Fibroblast of lung (primary cell): ENCODE data around the gene PRTN3. TPM values are rescaled to one million over a fixed set of nuclear protein-coding genes. Genes with fewer than 3 reads are reported as not detected.

Source experiments
- DNase-seq, 2 donors: peaks; one replicate each; pipeline versions ENCODE4 v3.0.0 to v3.0.0-alpha.2; 2010; ENCODE audit warnings: low read depth in 2 of 2
- H2AFZ ChIP-seq: 2 replicates; pipeline ENCODE4 v1.5.1; 2012; ENCODE audit warnings: low read length, control low read depth, inconsistent platforms
- H3K27ac ChIP-seq: 2 replicates; pipeline ENCODE4 v1.5.1; 2011; ENCODE audit warnings: low read length, control low read depth; ENCODE audit not compliant: insufficient read depth
- H3K27me3 ChIP-seq: 2 replicates; pipeline ENCODE4 v1.5.1; 2011; ENCODE audit warnings: mild to moderate bottlenecking, low read length; ENCODE audit not compliant: control insufficient read depth, insufficient read depth
- H3K36me3 ChIP-seq: 2 replicates; pipeline ENCODE4 v1.5.1; 2011; ENCODE audit warnings: low read length; ENCODE audit not compliant: control insufficient read depth, insufficient read depth
- H3K4me1 ChIP-seq: 2 replicates; pipeline ENCODE4 v1.5.1; 2011; ENCODE audit warnings: low read length; ENCODE audit not compliant: control insufficient read depth, insufficient read depth; ENCODE audit errors: extremely low read depth
- H3K4me2 ChIP-seq: 2 replicates; pipeline ENCODE4 v1.5.1; 2011; ENCODE audit warnings: low read length, control low read depth; ENCODE audit not compliant: insufficient read depth; ENCODE audit errors: extremely low read depth
- H3K4me3 ChIP-seq, 4 experiments: fragments of 200-600 bp in 1 of 4; sonication (generic) in 1 of 4; replicated peaks in 1 of 4; 2 replicates each; pipeline ENCODE4 v1.5.1; 2011 to 2016; ENCODE audit warnings: low read length in 4 of 4, low read depth in 3 of 4, mild to moderate bottlenecking in 3 of 4, control low read depth in 2 of 4, inconsistent platforms in 1 of 4, mixed read lengths in 1 of 4; ENCODE audit not compliant: insufficient read depth in 1 of 4; ENCODE audit errors: control extremely low read depth in 1 of 4
- H3K79me2 ChIP-seq: 2 replicates; pipeline ENCODE4 v1.5.1; 2012; ENCODE audit warnings: mild to moderate bottlenecking, low read length, inconsistent platforms; ENCODE audit not compliant: control insufficient read depth, insufficient read depth
- H3K9ac ChIP-seq: 2 replicates; pipeline ENCODE4 v1.5.1; 2011; ENCODE audit warnings: mild to moderate bottlenecking, low read length, control low read depth; ENCODE audit not compliant: insufficient read depth
- H3K9me3 ChIP-seq: 2 replicates; pipeline ENCODE4 v1.5.1; 2012; ENCODE audit warnings: low read depth, low read length; ENCODE audit not compliant: control insufficient read depth, insufficient read depth
- H4K20me1 ChIP-seq: 2 replicates; pipeline ENCODE4 v1.5.1; 2011; ENCODE audit warnings: low read length; ENCODE audit not compliant: control insufficient read depth, insufficient read depth; ENCODE audit errors: extremely low read depth
- EZH2 ChIP-seq: IDR thresholded peaks from 2 replicates; pipeline ENCODE4 v1.5.1; 2012; ENCODE audit warnings: low read length, control low read depth, mild to moderate bottlenecking; ENCODE audit errors: missing control alignments
- polyA plus RNA-seq, 2 donors: library from polyadenylated mRNA; depleted of rRNA in 1 of 2; stranded (reverse) in 1 of 2; unstranded in 1 of 2; fragments of >200 nt; gene quantifications; 2 replicates each; pipeline ENCODE4 v1.2.1, GENCODE V29; 2011 to 2012; ENCODE audit warnings: missing spikeins in 1 of 2
- total RNA-seq: library from RNA; depleted of rRNA; stranded (reverse); fragments of >200 nt; gene quantifications from 2 replicates; pipeline ENCODE4 v1.2.1, GENCODE V29; 2014
- TF ChIP-seq, protein P1 (sequence below), 2 donors: IDR thresholded peaks in 1 of 2; conservative IDR thresholded peaks in 1 of 2; 1 replicate in 1 of 2; 2 replicates in 1 of 2; pipeline ENCODE4 v1.5.1; 2011 to 2012; ENCODE audit warnings: low read length in 2 of 2, control low read depth in 1 of 2, inconsistent platforms in 1 of 2, low read depth in 1 of 2, mild to moderate bottlenecking in 1 of 2

PRTN3 gene
- total and polyA plus RNA-seq, 2 donors (not counting 1 experiment from before 2014, with no cell fraction given), result not detected

DNA sequence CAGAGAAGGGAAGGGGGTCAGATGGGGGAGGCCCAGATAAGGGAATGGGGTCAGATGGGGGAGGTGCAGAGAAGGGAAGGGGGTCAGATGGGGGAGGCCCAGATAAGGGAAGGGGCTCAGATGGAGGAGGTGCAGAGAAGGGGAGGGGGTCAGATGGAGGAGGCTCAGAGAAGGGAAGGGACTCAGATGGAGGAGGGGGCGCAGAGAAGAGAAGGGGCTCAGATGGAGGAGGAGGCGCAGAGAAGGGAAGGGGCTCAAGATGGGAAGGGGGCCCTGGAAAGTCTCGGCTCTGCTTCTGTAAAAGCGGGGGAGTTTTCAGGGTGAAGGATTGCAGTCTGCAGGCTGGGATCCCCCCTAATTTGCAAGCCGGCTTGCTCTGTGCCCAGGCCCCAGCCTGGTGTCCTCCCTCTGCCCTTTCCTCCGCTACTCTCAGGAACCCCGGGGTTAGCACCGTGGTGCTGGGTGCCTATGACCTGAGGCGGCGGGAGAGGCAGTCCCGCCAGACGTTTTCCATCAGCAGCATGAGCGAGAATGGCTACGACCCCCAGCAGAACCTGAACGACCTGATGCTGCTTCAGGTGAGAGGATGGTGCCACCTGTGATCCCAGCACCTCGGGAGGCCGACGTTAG, 11.6 kb upstream of the PRTN3 start:
- H3K4me1 ChIP-seq, result no peaks in the 10 kb centered on the region
- H3K4me2 ChIP-seq, result no peak overlapping the region
- H3K9me3 ChIP-seq, result no peaks in the 10 kb centered on the region
- no peak overlapping the region for H2AFZ ChIP-seq
- H3K27me3 ChIP-seq, result no peaks in the 10 kb centered on the region
- no peak overlapping the region for H3K4me3 ChIP-seq
- H3K36me3 ChIP-seq, result no peaks in the 10 kb centered on the region
- no peak overlapping the region for H3K27ac ChIP-seq
- no peaks in the 10 kb centered on the region for H4K20me1 ChIP-seq
- no peaks in the 10 kb centered on the region for H3K79me2 ChIP-seq
- H3K9ac ChIP-seq, result no peak overlapping the region
- TF ChIP-seq, protein P1, sequence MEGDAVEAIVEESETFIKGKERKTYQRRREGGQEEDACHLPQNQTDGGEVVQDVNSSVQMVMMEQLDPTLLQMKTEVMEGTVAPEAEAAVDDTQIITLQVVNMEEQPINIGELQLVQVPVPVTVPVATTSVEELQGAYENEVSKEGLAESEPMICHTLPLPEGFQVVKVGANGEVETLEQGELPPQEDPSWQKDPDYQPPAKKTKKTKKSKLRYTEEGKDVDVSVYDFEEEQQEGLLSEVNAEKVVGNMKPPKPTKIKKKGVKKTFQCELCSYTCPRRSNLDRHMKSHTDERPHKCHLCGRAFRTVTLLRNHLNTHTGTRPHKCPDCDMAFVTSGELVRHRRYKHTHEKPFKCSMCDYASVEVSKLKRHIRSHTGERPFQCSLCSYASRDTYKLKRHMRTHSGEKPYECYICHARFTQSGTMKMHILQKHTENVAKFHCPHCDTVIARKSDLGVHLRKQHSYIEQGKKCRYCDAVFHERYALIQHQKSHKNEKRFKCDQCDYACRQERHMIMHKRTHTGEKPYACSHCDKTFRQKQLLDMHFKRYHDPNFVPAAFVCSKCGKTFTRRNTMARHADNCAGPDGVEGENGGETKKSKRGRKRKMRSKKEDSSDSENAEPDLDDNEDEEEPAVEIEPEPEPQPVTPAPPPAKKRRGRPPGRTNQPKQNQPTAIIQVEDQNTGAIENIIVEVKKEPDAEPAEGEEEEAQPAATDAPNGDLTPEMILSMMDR (conservative IDR thresholded peaks at IDR 0.05 in 1 of 2, IDR thresholded peaks at IDR 0.05 in 1 of 2; ENCODE audit: low read depth in 1 of 2, low read length in 2 of 2), result no peak
- TF ChIP-seq EZH2, result no peak
- no peak for DNase-seq

DNA sequence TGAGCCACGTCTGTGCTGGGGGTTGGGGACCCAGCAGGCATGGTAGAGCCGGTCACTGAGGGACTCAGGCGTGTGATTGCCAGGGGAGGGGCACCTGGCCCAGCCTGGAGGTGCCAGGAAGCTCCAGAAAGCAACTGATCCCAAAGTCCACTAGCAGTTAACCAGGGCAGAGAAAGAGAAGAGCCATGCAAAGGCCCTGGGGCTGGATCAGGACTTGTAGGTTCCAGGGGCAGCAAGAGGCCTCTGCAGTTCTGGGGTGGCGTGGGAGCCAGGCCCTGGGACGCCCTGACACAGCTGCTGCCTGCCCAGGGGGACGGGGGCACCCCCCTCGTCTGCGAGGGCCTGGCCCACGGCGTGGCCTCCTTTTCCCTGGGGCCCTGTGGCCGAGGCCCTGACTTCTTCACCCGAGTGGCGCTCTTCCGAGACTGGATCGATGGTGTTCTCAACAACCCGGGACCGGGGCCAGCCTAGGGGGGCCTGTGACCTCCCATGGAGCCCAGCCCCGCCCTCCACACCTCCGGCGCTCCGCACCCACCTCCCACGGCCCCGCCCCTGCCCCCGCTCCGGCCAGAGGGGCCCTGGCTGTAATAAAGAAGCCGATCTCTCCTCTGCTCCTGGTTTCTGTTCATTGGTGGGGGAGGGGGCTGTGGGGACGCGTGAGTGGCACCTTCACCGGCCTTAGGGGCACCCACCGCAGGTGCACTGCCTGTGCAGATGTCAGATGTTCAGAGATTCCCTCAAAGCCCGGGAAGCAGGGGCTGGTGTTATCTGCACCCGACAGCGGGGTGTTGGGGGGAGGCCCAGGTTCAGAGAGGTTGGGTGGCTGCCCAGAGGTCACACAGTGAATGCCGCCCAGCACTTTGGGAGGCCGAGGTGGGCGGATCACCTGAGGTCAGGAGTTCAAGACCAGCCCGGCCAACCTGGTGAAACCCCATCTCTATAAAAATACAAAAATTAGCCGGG, 9.1 kb upstream of the PRTN3 start:
- H3K27me3 ChIP-seq, result no peaks in the 10 kb centered on the region
- H3K4me3 ChIP-seq, result no peak overlapping the region
- TF ChIP-seq, protein P1 (conservative IDR thresholded peaks at IDR 0.05 in 1 of 2, IDR thresholded peaks at IDR 0.05 in 1 of 2; ENCODE audit: low read depth in 1 of 2, low read length in 2 of 2), result no peak
- no peak for TF ChIP-seq EZH2
- no peaks in the 10 kb centered on the region for H3K79me2 ChIP-seq
- H3K4me2 ChIP-seq, result no peak overlapping the region
- no peaks in the 10 kb centered on the region for H3K4me1 ChIP-seq
- no peak overlapping the region for H3K27ac ChIP-seq
- no peak for DNase-seq
- H3K36me3 ChIP-seq, result no peaks in the 10 kb centered on the region
- no peaks in the 10 kb centered on the region for H3K9me3 ChIP-seq
- H4K20me1 ChIP-seq, result no peaks in the 10 kb centered on the region
- H3K9ac ChIP-seq, result no peak overlapping the region
- H2AFZ ChIP-seq, result no peak overlapping the region

DNA sequence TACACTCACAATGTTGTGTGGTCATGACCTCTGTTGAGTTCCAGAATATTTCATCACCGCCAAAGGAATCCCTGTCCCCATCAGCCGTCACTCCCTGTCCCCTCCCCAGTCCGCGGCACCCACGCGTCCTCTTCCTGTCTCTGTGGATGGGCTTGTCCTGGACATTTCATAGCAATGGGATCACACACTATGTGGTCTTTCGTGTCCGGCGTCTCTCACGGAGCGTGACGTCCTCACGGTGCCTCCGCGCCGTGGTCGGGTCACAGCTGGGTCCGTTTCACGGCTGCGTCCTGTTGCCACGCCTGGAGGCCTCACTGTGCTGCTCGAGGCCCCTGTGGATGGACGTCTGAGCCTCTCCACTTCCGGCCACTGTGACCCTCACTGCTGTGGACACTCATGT, 6.6 kb upstream of the PRTN3 start:
- Histone ChIP-seq H3K9ac (no peak overlapping the region), H3K27me3 (no peaks in the 10 kb centered on the region), H2AFZ (no peak overlapping the region), H3K27ac (no peak overlapping the region), H4K20me1 (no peaks in the 10 kb centered on the region), H3K4me3 (no peak overlapping the region), H3K4me2 (no peak overlapping the region), H3K36me3 (no peaks in the 10 kb centered on the region), H3K79me2 (no peaks in the 10 kb centered on the region), H3K4me1 (no peaks in the 10 kb centered on the region), H3K9me3 (no peaks in the 10 kb centered on the region)
- TF ChIP-seq, protein P1 (conservative IDR thresholded peaks at IDR 0.05 in 1 of 2, IDR thresholded peaks at IDR 0.05 in 1 of 2; ENCODE audit: low read depth in 1 of 2, low read length in 2 of 2), result no peak
- no peak for TF ChIP-seq EZH2
- no peak for DNase-seq
